Renal pelvis (tissue), 4 donors: ENCODE results near the gene ACSL1. TPM values are rescaled to one million over a fixed set of nuclear protein-coding genes. Genes with fewer than 3 reads are reported as not detected.
"Not testable (repeated sequence)": the region's sequence is repeated elsewhere in the genome, so short reads cannot be mapped to it uniquely, and the experiment has no call there.

ENCODE experiments used
- DNase-seq: peaks from one replicate; pipeline ENCODE4 v3.0.0-alpha.2; 2013
- polyA plus RNA-seq, 3 donors: library from polyadenylated mRNA; unstranded; fragments of 120-200 nt; gene quantifications; one replicate each; pipeline ENCODE4 v1.2.1, GENCODE V29; 2013; ENCODE audit not compliant: insufficient read length in 3 of 3

The ACSL1 gene
- polyA plus RNA-seq, 3 donors, result 46.8 to 64.5 (median 50.9) TPM

DNA sequence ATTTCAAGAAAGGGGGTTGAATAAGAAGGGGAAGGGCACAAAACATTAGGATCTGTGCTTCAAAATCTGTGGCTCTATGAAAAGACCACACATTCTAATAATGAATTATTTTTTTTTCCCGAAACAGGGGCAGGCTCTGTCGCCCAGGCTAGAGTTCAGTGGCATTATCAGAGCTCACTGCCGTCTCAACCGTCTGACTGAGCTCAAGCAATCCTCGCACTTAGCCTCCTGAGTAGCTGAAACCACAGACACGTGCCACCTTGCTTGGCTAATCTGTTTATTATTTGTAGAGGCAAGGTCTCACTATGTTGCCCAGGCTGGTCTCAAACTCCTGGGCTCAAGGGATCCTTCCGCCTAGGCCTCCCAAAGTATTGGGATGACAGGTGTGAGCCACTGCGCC is 33.4 kb downstream of the ACSL1 start:
- DNase-seq, result no peak

DNA sequence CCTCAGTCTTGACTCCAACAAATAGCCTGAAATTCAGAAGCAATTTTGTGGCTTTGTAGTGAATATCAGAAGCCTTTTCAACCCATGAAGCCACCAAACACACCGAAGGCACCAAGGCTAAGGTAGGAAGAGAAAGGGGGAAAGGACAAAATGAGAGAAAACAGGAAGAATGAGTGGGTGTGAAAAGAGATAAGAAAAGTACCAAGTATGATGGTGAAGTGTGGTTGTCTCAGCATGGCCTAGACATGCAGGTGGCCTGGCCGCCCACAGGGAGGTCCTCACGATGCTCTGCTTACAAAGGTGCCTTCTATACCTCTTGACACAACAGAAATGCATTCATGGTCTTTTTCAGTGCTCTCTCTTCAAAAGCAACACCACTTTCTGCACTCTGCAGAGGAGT is 34.9 kb downstream of the ACSL1 start:
- no peak for DNase-seq

DNA sequence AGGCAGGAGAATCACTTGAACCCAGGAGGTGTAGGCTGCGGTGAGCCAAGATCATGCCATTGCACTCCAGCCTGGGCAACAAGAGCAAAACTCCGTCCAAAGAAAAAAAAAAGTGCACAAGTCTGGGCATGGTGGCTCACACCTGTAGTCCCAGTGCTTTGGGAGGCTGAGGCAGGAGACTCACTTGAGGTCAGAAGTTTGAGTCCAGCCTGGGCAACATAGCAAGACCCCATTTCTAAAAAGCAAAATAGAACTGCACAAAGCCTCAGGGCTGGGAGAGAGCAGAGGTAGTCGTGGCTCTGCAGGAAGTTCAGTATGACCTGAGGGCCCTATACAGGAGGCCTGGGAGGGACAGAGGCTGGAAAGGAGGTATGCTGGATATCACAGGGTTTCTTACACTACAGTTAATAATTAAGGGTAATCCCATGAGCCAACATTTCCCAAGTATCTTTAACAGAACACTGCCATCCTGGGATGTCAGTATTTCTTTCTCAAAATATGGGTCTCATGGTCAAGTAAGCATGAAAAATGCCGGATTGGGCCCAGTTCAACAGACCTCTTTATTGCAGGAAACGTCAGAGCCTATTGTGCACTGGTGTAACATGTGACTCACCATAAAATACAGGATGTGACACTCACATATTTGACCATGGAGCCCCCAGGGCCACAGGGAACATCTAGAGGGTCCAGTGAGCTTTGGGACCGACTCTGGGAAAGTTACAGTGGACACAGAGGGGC is 37.8 kb downstream of the ACSL1 start:
- peak; percentile 47 for DNase-seq

DNA sequence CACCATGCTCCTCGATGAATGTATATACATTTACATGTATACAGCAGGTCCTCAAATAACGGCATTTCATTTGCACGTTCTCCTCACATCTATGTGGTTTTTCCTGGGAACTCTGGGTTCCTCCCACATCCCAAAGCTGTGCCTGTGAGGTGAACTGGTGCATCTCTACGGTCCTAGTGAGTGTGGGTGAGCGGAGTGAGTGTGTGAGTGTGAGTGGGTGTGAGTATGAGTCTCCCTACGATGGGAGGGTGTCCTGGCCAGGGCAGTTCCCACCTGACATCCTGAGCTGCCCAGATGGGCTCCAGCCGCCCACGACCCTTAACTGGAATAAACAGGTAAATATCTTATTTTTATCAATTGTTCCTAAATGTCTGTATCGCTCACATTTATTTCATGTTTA is 40.0 kb downstream of the ACSL1 start:
- DNase-seq, result no peak

DNA sequence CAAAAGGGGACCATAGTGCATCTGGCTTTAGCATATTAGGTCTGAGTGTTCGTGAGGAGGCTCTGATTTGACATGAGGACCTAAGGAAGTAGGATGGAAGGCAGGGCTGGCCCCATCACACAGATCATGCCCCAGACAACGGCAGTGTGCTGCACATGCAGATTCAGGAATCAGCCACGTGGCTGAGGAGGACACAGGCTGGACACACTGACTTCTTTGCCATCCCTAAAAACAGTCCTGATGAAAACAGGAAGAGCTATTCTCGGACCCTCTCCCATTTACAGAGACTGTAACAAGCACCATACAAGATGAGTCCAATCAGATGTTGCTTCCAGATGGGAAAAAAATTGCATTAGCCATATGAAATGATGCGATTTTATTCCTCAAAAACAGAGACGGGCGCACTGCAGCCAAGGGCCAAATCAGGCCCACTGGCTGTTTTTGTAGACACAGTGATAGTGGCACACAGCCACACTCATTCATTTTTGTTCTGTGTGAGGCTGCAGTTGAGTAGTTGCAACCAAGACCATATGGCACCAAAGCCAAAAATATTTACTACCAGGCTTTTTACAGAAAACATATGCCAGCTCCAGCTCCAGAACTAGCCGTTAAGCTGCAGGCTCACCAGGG is 41.0 kb downstream of the ACSL1 start:
- DNase-seq, result no peak

DNA sequence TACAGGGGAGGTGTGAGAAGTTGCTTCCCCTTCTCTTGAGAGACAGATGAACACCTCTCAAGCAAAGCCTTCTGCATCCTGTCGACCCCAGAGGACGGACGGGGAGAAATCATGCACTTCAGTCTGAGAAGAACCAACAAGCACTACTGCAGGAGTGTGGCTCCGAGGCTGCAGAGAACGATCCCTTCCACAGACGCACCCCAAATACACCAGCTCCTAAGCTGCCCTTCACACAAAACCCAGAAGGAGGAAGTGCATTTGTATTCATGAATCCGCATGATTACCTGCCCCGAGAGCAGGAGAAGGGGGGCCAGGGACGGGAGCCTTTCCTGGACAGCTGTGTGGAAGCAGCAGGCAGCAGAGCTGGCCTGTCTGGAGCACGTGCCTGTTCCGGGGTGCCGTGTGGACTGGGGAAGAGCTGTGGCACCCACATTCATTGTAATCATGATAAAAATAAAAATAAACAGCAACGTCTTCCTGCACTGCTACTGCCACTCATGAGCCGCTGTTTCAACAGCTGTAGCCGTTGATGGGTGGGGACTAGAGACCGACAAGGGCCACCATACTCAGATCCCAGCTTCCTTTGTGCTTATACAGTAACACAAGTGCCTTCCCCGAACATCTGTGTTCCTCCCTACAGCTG is 42.9 kb downstream of the ACSL1 start:
- DNase-seq, result no peak

DNA sequence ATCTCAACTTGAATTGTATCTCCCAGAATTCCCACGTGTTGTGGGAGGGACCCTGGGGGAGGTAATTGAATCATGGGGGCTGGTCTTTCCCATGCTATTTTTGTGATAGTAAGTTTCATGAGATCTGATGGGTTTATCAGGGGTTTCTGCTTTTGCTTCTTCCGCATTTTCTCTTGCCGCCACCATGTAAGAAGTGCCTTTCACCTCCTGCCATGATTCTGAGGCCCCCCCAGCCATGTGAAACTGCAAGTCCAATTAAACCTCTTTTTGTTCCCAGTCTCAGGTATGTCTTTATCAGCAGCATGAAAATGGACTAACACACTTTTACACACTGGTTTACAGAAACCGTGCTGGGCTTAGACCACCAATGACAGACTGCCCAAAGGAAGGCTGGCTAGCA is 46.6 kb downstream of the ACSL1 start:
- not testable (repeated sequence) for DNase-seq

DNA sequence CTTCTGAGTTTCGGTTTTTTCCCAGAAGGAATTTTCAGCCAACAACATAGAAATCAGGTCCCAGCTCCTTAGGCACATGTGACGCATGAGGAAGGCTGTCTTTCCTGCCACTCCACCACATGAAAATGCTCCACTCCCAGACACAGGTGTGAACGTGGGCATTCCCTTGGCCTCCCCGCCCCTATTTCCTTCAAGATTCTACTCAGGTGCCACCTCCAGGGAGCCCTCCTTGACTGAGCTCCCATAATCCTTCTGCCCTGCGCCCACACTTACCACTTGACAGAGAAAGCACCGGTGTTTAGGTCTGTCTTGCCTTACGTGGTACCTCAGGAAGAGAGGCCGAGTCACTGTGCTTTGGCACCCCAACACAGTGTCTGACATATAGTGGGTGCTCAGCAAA is 47.4 kb downstream of the ACSL1 start:
- DNase-seq, result no peak

DNA sequence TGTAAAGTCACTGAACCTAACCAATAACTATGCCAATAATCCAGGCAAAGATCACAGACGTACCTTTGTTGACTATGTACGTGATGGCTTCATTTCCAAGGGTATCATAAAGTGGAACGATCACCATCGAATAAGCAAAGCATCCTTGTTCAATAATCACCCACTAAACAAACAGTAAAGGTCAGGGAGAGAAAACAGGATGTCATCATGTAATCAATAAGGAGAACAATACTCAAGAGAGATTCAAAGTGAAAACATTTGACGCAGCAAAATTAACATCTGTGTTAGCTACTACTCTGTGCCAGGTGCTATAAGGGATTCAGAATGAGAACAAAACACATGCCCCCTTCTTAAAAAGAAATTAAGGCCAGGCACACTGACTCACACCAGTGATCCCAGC is 48.9 kb downstream of the ACSL1 start:
- DNase-seq, result no peak

DNA sequence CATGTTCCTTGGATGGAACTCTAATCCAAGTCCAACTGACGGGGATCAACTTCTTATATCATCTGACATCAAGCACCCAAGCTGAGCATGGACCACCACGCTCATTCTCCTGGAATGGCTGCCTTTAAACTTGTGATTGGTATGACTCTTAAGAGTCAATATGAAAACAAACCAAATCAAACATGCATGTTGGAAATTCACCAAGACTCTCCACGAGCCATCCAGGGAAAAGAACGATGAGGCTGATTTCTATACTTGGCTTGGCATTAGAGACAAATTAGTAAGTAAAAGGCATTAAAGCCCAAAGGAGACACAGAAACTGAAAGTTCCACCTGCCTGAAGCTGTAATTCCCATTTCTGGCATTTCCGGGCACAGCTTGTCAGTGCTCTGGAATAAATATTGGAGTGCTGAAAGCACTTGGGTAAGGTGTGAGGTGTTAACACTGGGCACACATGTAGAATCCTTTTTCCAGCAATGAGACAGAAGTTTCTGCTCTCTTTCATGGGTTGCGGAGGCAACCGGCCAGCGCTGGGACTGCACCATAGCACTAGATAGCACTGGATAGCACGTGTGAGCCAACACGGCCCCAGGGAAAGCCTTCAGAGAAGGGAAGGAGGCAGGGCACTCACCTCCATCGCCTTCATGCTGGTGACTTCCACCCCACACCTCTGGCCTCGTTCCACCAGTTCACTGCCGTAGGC is 49.8 kb downstream of the ACSL1 start:
- no peak for DNase-seq

DNA sequence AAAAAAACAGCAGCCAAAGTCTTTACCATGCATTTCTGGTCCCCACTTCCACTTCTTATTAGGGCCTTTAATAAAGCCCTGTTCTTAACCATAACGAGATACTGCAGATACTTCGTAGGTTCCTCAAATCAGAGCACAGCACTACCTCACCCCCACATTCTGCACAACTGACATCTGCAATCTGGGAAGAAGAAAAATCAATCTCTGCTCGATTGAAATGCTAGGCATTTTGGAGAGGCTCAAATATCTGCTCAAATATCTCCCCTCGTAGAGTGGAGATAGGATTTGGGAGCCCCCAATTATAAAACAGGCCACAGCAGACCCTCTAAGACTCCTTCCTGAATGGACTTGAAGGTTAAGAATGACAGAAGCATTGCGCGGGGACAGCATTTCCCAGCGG is 51.6 kb downstream of the ACSL1 start:
- DNase-seq, result no peak

DNA sequence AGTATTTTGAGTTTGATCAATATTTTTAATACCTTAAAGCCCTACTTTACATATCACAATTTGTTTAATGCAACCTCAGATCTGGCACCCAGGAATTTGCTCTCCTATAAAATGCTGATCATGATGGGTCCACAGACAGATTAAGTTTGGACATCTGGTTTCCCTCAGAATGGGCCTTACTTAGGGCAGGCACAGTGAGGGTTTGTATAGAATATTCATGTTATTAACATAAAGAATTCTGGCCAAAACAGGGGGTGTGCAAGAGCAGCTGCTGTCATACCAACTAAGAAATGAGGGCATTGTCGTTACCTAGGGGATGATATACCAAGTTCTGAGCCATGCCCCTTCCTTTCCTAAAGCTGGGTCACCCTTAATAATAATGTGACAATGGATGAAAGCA is 54.4 kb downstream of the ACSL1 start:
- DNase-seq, result no peak

DNA sequence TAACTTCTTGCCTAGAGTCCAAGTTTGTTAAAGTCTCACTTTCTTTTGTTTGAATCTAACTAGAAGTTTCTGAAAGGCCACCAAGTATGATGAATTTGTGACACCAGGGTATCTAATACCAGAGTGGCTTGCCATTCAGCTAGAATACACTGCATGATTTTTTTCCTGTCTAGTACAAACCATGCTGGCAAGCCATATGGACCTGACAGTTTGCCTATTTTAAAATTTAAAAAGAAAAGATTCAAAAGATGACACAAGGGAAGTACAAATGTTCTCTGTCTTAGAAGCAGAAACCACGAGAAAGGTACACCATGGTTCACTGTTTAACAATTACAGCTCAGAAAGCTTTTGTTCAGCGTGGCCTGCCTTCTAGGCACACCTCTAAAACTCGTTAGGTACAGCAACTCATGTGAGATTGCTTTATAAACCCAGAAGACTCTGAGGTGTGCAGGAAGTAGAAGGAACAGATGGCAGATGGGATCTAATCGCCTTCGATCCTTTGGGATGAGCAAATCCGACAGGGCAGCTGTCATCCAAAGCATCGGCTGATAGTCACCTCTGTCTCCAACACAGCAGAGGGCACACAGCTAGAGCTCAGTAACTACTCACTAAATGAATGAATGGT is 56.5 kb downstream of the ACSL1 start:
- no peak for DNase-seq

DNA sequence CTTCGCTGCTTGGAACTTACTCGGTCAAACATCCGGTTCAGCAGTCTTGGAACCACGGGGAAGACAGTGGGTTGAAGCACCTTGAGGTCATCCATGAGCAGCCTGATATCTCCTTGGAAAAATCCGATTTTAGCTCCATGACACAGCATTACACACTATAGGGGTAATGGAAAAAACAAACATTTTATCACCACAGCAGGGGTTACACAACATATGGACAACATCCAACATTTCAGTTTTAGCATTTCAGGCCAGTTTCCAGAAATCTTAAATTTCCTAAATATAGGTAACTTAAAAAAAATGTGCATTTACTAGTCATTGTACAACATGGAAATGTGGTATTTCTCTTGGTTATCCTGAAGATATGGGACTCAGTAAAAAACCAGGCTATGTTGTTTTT is 57.5 kb downstream of the ACSL1 start:
- DNase-seq, result no peak

DNA sequence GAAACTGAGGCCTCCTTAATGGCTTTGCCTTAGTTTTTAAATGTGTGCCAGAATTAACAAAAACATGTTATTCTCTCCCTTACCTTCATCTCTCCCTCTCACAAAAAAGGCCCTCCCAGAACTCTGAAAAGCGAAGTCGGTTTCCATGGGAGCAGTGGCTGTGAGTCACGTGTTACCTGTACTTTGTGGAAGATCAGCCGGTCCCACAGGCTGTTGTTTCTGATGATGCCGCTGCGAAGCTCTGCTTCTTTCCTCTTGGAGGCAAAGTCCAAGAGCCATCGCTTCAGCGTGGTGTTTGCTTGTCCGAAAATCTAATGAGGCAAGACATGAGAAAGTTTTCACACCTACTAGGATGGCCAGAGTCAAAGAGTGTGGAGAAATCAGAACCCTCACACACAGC is 59.3 kb downstream of the ACSL1 start:
- no peak for DNase-seq

DNA sequence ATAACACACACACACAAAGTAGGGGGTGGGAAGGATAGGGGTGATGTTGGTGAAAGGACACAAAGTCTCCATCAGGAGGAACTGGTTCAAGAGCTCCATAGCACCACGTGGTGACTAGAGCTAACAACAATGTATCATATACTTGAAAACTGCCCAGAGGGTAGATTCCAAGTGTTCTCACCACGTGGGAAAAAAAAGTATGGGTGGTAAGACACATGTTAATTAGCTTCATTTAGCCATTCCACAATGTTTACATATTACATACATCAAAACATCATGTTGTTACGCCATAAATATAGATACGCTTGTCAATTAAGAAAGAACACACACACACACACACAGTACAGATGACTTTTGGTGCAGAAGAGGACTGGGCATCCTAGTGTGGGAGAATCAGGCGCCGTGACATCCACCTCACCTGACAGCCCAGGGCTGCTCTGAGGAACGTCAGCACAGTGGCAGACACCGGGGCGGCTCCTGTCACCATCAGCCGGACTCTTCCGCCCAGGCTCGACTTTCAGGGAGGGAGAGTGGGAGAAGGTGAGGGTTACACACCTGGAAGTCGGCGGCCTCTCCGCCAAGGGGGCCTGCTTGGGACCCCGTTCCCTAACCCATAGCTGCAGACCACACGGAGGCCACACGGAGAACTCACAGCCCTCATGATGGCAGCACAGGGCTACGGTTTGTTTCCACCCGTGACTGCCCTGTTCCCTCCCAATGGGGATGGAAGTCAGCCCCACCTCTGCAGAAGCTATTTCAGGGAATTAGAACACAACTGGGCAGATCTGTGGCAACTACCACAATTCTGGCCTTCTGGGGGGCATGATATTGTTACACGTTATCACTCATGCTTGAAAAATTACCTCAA is 60.1 kb downstream of the ACSL1 start:
- DNase-seq, result no peak

DNA sequence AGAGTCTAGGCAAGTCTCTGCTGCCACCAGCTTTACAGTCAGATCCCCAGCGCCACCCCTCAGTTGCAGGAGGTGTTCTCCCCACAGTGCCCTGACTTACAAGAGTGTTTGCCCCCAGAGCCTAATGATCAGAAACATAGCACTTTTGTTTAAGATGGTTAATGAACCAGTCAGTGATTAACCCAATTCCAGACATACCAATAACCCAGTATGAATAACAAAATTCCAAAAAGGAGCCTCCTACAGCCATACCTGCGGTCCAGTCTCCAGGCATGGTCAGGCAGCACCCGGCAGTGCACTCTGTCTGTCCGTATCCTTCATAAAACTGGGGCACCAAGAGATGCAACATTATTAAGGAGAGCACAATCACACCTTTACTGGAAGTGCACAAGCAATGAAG is 61.2 kb downstream of the ACSL1 start:
- DNase-seq, result no peak

DNA sequence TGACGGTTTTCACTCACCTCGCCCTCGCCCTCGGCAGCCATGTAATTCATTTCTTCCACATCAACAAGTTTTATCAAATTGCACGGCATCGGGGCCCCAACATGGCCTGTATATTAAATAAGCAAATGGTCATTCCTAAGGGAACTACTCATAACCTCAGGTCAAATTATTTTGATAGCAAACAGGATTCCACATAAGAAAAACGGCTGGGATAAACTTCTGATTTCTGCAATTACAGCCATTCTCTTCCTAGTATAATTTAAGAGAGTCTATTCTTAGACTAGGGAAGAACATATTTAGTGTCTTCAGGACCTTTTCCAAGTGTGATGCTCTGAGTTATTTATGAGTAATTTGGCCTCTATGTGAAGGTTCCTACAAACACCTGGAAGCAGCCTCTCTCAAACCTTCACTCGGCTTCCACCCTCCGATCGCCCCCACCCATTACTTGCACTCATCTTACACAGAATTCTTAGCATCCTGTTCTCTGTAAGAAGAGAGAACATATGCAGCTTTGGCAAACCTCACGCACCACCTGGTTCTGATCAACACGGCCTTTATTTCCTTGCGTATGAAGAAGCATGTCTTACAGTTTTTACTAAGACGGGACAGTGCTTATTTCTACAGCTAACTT is 62.5 kb downstream of the ACSL1 start:
- DNase-seq, result no peak

DNA sequence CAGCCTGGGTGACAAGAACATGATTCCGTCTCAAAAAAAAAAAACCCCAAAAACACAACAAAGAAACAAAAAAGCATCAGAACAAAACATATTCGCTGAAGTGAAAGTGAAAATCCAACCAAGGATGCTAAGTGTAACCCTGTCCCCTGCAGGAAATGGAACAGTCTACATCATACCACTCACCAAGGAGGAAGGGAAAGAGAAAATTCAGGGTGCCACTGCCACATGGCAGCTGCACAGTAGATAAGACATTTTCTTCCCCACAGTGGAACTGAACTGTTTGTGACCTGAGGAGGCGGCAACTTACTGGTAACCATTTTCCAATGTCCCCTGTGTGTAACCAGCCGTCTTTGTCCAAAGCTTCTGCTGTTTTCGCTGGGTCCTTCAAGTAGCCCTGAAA is 63.7 kb downstream of the ACSL1 start:
- no peak for DNase-seq

DNA sequence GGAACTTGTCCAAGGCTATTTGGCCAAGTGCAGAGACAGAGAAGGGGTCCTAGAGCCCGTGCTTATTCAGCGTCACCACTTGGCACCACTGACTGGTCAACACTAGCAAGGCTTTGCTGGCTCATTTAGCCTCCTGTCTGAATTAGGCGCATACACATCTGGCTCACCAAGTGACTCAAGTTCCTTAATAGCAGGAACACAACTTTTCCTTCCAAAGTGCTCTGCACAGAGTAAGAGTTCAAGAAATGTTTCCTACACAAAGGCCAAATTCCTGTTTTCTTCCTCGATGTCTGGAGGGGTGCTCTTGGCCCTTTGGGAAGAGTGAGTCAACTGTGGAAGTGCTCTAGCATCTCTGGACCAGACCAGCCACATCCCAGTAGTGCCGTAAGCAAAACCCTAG is 65.1 kb downstream of the ACSL1 start:
- DNase-seq, result no peak

DNA sequence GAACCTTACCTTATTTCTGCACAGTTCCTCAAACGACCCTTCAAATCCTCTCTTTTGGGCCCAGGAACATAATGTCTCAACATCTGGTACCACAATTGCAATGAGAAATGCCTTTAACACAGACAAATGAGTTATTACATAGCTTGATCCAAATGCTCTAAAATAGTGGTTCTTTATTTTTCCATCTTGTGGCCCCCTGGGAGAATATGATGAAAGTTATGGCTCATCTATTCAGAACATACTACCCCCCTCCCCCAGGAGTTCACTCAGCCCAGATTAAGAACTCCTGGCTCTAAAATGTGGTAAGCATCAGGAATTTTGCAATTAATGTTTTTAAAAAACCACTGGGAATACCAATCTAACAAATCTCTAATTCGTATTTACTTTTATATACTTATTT is 68.0 kb downstream of the ACSL1 start:
- no peak for DNase-seq
